ENCODE data around the gene CPT1C. TPM values are rescaled to one million over a fixed set of nuclear protein-coding genes. Genes with fewer than 3 reads are reported as not detected.

CPT1C gene
- total and polyA plus RNA-seq, 2 of the 8 experiments (the other 6 are each of a cell fraction or from before 2014, with no cell fraction given) = 79.6 to 91.8 TPM

GRCh38 chr19:49654581-49654980 is 36.3 kb upstream of the CPT1C start:
- peaks cover 15 to 75% (median 49%) of the 10 kb centered on the region in 4 experiments; a peak in 7 of 8 replicates for H3K36me3 ChIP-seq (ENCODE audit: control insufficient read depth in 2 of 4, insufficient read depth in 4 of 4, low read length in 3 of 4)
- no peak overlapping the region for H4K5ac ChIP-seq (ENCODE audit: insufficient read length, low read depth, low read length)
- no peak overlapping the region for H3K27ac ChIP-seq (ENCODE audit: low read depth, low read length)
- no peak overlapping the region for H2AFZ ChIP-seq (ENCODE audit: low read length)
- no peak overlapping the region for H3K14ac ChIP-seq (ENCODE audit: insufficient read length)
- no peak overlapping the region for H2BK15ac ChIP-seq (ENCODE audit: low read length)
- H3K4me2 ChIP-seq (ENCODE audit: insufficient read depth in 1 of 2, low read depth in 2 of 2, low read length in 2 of 2) = no peak overlapping the region
- no peak overlapping the region for H2BK12ac ChIP-seq (ENCODE audit: low read depth, low read length)
- TF ChIP-seq CBX8 (IDR thresholded peaks at IDR 0.05; ENCODE audit: borderline replicate concordance, low read depth, low read length) = no peak
- no peak for TF ChIP-seq SRF (IDR thresholded peaks at IDR 0.05; ENCODE audit: low read depth, low read length)
- no peak for TF ChIP-seq SIN3A (conservative IDR thresholded peaks at IDR 0.05 in 1 of 2, IDR thresholded peaks at IDR 0.05 in 1 of 2; ENCODE audit: low read depth in 1 of 2, low read length in 2 of 2)
- TF ChIP-seq HDAC2 (IDR thresholded peaks at IDR 0.05; ENCODE audit: borderline replicate concordance in 1 of 2, low read depth in 2 of 2, low read length in 2 of 2) = no peak
- TF ChIP-seq, protein P1, sequence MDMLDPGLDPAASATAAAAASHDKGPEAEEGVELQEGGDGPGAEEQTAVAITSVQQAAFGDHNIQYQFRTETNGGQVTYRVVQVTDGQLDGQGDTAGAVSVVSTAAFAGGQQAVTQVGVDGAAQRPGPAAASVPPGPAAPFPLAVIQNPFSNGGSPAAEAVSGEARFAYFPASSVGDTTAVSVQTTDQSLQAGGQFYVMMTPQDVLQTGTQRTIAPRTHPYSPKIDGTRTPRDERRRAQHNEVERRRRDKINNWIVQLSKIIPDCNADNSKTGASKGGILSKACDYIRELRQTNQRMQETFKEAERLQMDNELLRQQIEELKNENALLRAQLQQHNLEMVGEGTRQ (IDR thresholded peaks at IDR 0.05; ENCODE audit: low read length) = no peak
- TF ChIP-seq KDM5A (IDR thresholded peaks at IDR 0.05; ENCODE audit: low read length) = no peak
- no peak for TF ChIP-seq EP300 (IDR thresholded peaks at IDR 0.05; ENCODE audit: borderline replicate concordance in 1 of 2, low read depth in 2 of 2, low read length in 2 of 2)
- TF ChIP-seq TAF1 (IDR thresholded peaks at IDR 0.05; ENCODE audit: low read depth, low read length) = no peak
- TF ChIP-seq FOSL1 (IDR thresholded peaks at IDR 0.05; ENCODE audit: insufficient read depth, low read depth, low read length) = no peak
- TF ChIP-seq RFX5 (IDR thresholded peaks at IDR 0.05; ENCODE audit: borderline replicate concordance, low read depth, low read length) = no peak
- H3K56ac ChIP-seq (replicated peaks; ENCODE audit: insufficient read length, low read depth, low read length) = no peak overlapping the region
- no peak overlapping the region for H4K8ac ChIP-seq (ENCODE audit: extremely low read depth, insufficient read depth, low read length)
- 94% methylated on average over 8 of the region's 10 CpGs; no CpG with 5 or more reads in 1 of the 2 experiments for WGBS, 2 experiments (ENCODE audit: extremely low coverage in 1 of 2, insufficient coverage in 1 of 2, insufficient read length in 1 of 2, insufficient replicate concordance in 2 of 2, low coverage in 1 of 2, low lambda C conversion rate in 2 of 2, missing lambda C conversion rate in 1 of 2)
- no peak overlapping the region for H3K23ac ChIP-seq (ENCODE audit: insufficient read length)
- peaks cover 6 to 17% of the 10 kb centered on the region in 2 experiments for H4K20me1 ChIP-seq (replicated peaks in 1 of 2; ENCODE audit: control insufficient read depth in 1 of 2, insufficient read depth in 2 of 2, low read length in 2 of 2)
- no peak overlapping the region for H4K91ac ChIP-seq (replicated peaks; ENCODE audit: insufficient read length, low read length)
- H3K9ac ChIP-seq (replicated peaks in 1 of 4; ENCODE audit: extremely low read depth in 1 of 4, low read depth in 3 of 4, low read length in 3 of 4) = no peak overlapping the region
- peaks cover 7% of the 10 kb centered on the region; the same call in 1 of the 2 replicates for H3K79me1 ChIP-seq (ENCODE audit: low read depth, low read length)
- H2AK5ac ChIP-seq (ENCODE audit: low read depth, low read length) = no peak overlapping the region
- ChIA-PET POLR2A (ENCODE audit: partially characterized antibody) (interaction anchor here (1.0 to 18.0 kb wide), 6 partner anchors 10 to 74 kb away, joined by 3 to 275 read pairs (median 22); partner anchors contain the start of genes ADM5, BCL2L12, IRF3 and NOSIP), CTCF (ENCODE audit: partially characterized antibody) (interaction anchor here (0.5 to 3.8 kb wide), 7 partner anchors 11 to 56 kb away, joined by 4 to 39 read pairs (median 5); partner anchors contain the start of genes ADM5, BCL2L12 and IRF3)
- H3K9me3 ChIP-seq (ENCODE audit: insufficient read depth in 2 of 2, low read depth in 1 of 2, low read length in 1 of 2) = no peaks in the 10 kb centered on the region
- no peaks in the 10 kb centered on the region for H3K27me3 ChIP-seq (replicated peaks in 1 of 4; ENCODE audit: control insufficient read depth in 3 of 4, extremely low read depth in 1 of 4, insufficient read depth in 3 of 4, low read length in 3 of 4)
- DNase-seq (ENCODE audit: low read depth in 1 of 2, low spot score in 2 of 2) = no peak
- H3K4ac ChIP-seq (replicated peaks; ENCODE audit: insufficient read length, low read depth, low read length) = no peak overlapping the region
- no peaks in the 10 kb centered on the region for H3K23me2 ChIP-seq (ENCODE audit: low read depth, low read length)
- H3K18ac ChIP-seq (ENCODE audit: extremely low read depth, low read length) = no peak overlapping the region
- FAIRE-seq = no peak
- no peak overlapping the region for H3K4me3 ChIP-seq (ENCODE audit: extremely low read depth in 1 of 4, insufficient read depth in 2 of 4, low read depth in 3 of 4, low read length in 4 of 4)
- no peaks in the 10 kb centered on the region; a peak in 1 of 4 replicates for H3K79me2 ChIP-seq (ENCODE audit: control insufficient read depth in 1 of 2, insufficient read depth in 2 of 2, low read length in 2 of 2)
- H2BK20ac ChIP-seq (ENCODE audit: low read length) = no peak overlapping the region
- H3K4me1 ChIP-seq (replicated peaks in 1 of 4; ENCODE audit: control insufficient read depth in 3 of 4, insufficient read depth in 4 of 4, low read length in 3 of 4) = peaks cover 0 to 14% (median 5%) of the 10 kb centered on the region in 4 experiments; a peak in 4 of 7 replicates
- no peak overlapping the region for H2BK5ac ChIP-seq (ENCODE audit: low read depth, low read length)
- no peak overlapping the region for H2BK120ac ChIP-seq (replicated peaks; ENCODE audit: low read depth, low read length)

All from H1 (cell line).